HG03025 (cell line): ENCODE measurements around the gene RMDN3.

Experiments used
- ATAC-seq: cut with Tn5 transposase; IDR thresholded peaks from one replicate; pipeline ENCODE4 v1.9.1; 2021; ENCODE audit warnings: mild to moderate bottlenecking, moderate library complexity; ENCODE audit not compliant: unreplicated experiment, low FRiP score

Gene RMDN3

GRCh38 chr15:40751745-40752144 is 3.3 kb downstream of the RMDN3 start:
- no peak for ATAC-seq

GRCh38 chr15:40750885-40751284 is 4.2 kb downstream of the RMDN3 start:
- no peak for ATAC-seq

GRCh38 chr15:40749151-40749630 is 5.9 kb downstream of the RMDN3 start:
- ATAC-seq: no peak

GRCh38 chr15:40747685-40748631 is 7.1 kb downstream of the RMDN3 start:
- ATAC-seq: no peak

GRCh38 chr15:40746916-40747418 is 8.1 kb downstream of the RMDN3 start:
- no peak for ATAC-seq

- ATAC-seq: no peak
Observed at GRCh38 chr15:40744815-40745152, 10.3 kb downstream of the RMDN3 start.

- ATAC-seq: no peak
Observed at GRCh38 chr15:40743921-40744814, 10.9 kb downstream of the RMDN3 start.

- no peak for ATAC-seq
Observed at GRCh38 chr15:40743485-40743901, 11.6 kb downstream of the RMDN3 start.

GRCh38 chr15:40739854-40740253 is 15.2 kb downstream of the RMDN3 start:
- ATAC-seq: no peak

- no peak for ATAC-seq
Observed at GRCh38 chr15:40739047-40739446, 16.0 kb downstream of the RMDN3 start.

- ATAC-seq: no peak
Observed at GRCh38 chr15:40737048-40737447, 18.0 kb downstream of the RMDN3 start.

- no peak for ATAC-seq
Observed at GRCh38 chr15:40736575-40736974, 18.5 kb downstream of the RMDN3 start.

- no peak for ATAC-seq
Observed at GRCh38 chr15:40731034-40731433, 24.0 kb downstream of the RMDN3 start.

- ATAC-seq: no peak
Observed at GRCh38 chr15:40723919-40724318, 31.1 kb downstream of the RMDN3 start.

- ATAC-seq: no peak
Observed at GRCh38 chr15:40722934-40723333, 32.1 kb downstream of the RMDN3 start.

GRCh38 chr15:40722354-40722753 is 32.7 kb downstream of the RMDN3 start:
- ATAC-seq: no peak

- ATAC-seq: no peak
Observed at GRCh38 chr15:40721701-40722100, 33.4 kb downstream of the RMDN3 start.

GRCh38 chr15:40716165-40716564 is 38.9 kb downstream of the RMDN3 start:
- no peak for ATAC-seq

- no peak for ATAC-seq
Observed at GRCh38 chr15:40714144-40714543, 40.9 kb downstream of the RMDN3 start.

- no peak for ATAC-seq
Observed at GRCh38 chr15:40706121-40706520, 48.9 kb downstream of the RMDN3 start.

GRCh38 chr15:40702077-40702476 is 53.0 kb downstream of the RMDN3 start:
- ATAC-seq: no peak
